ENCODE results near the gene SMAP2. TPM values are rescaled to one million over a fixed set of nuclear protein-coding genes. Genes with fewer than 3 reads are reported as not detected.

SMAP2 gene
- total and polyA plus RNA-seq, 2 donors (not counting 3 experiments of a cell fraction or from before 2014, with no cell fraction given): 8.0 to 11.1 TPM

- BruUV-seq (replicated peaks): no TSS peak
- intact Hi-C loops (cut with micrococcal nuclease) (no loop called here), dilution Hi-C loops (cut with MboI; ENCODE audit: extremely low pct_ligation_motif_present, low sequenced_read_pairs) (no loop called here)
- TF ChIP-seq MAX (IDR thresholded peaks at IDR 0.05; ENCODE audit: insufficient read depth, insufficient read length) (no peak), GATA2 (IDR thresholded peaks at IDR 0.05; ENCODE audit: insufficient read depth, insufficient read length, low read depth, low read length) (no peak), POLR2AphosphoS5 (IDR thresholded peaks at IDR 0.05; ENCODE audit: insufficient read depth, low read depth, low read length) (no peak), FOS (IDR thresholded peaks at IDR 0.05; ENCODE audit: borderline replicate concordance, insufficient read depth, low read length) (no peak)
- no peaks in the 10 kb centered on the region for H3K9me1 ChIP-seq (replicated peaks; ENCODE audit: control insufficient read depth, extremely low read depth, insufficient read depth, low read length)
- H2AFZ ChIP-seq (ENCODE audit: low read depth, low read length): no peak overlapping the region
- no peak overlapping the region for H3K4me2 ChIP-seq (ENCODE audit: insufficient read depth, low read length)
- H3K27me3 ChIP-seq (ENCODE audit: control insufficient read depth in 2 of 2, insufficient read depth in 2 of 2, low read length in 2 of 2): peaks cover 0 to 3% of the 10 kb centered on the region in 2 experiments
- ChIA-PET POLR2A (no interaction called here), CTCF (interaction anchor here (1.0 to 1.2 kb wide), 2 partner anchors 11 to 218 kb away, joined by 4 to 5 read pairs; partner anchors contain the start of gene SMAP2)
- H3K9me3 ChIP-seq (replicated peaks; ENCODE audit: control insufficient read depth, insufficient read depth, low read length): no peaks in the 10 kb centered on the region
- peaks cover 4% of the 10 kb centered on the region for H3K4me1 ChIP-seq (ENCODE audit: control insufficient read depth, extremely low read depth, insufficient read depth, low read length)
- no peaks in the 10 kb centered on the region for H3K79me2 ChIP-seq (ENCODE audit: control insufficient read depth, insufficient read depth, low read length)
- FAIRE-seq (no peak), DNase-seq (ENCODE audit: low read depth, low spot score) (no peak)
- no peaks in the 10 kb centered on the region for H4K20me1 ChIP-seq (replicated peaks; ENCODE audit: control insufficient read depth, extremely low read depth, insufficient read depth, low read length)
- no peak overlapping the region for H3K27ac ChIP-seq (ENCODE audit: insufficient read depth, low read depth, low read length)
- no peak overlapping the region for H3K4me3 ChIP-seq (replicated peaks in 1 of 3; ENCODE audit: insufficient read depth in 1 of 3, low read depth in 1 of 3, low read length in 3 of 3)
- H3K36me3 ChIP-seq (ENCODE audit: control insufficient read depth in 2 of 2, extremely low read depth in 1 of 2, insufficient read depth in 2 of 2, low read length in 2 of 2): no peaks in the 10 kb centered on the region
- H3K9ac ChIP-seq (replicated peaks; ENCODE audit: extremely low read depth, insufficient read depth, low read length): no peak overlapping the region
These were observed 11.3 kb upstream of the SMAP2 start for GRCh38 chr1:40362199-40362598.

GRCh38 chr1:40362699-40363098 lies 10.8 kb upstream of the SMAP2 start:
- Histone ChIP-seq H3K9ac (replicated peaks; ENCODE audit: extremely low read depth, insufficient read depth, low read length) (no peak overlapping the region), H4K20me1 (replicated peaks; ENCODE audit: control insufficient read depth, extremely low read depth, insufficient read depth, low read length) (no peaks in the 10 kb centered on the region), H3K27ac (ENCODE audit: insufficient read depth, low read depth, low read length) (no peak overlapping the region), H3K27me3 (ENCODE audit: control insufficient read depth in 2 of 2, insufficient read depth in 2 of 2, low read length in 2 of 2) (peaks cover 0 to 3% of the 10 kb centered on the region in 2 experiments), H2AFZ (ENCODE audit: low read depth, low read length) (no peak overlapping the region), H3K79me2 (ENCODE audit: control insufficient read depth, insufficient read depth, low read length) (no peaks in the 10 kb centered on the region), H3K9me3 (replicated peaks; ENCODE audit: control insufficient read depth, insufficient read depth, low read length) (no peaks in the 10 kb centered on the region), H3K9me1 (replicated peaks; ENCODE audit: control insufficient read depth, extremely low read depth, insufficient read depth, low read length) (no peaks in the 10 kb centered on the region), H3K4me3 (replicated peaks in 1 of 3; ENCODE audit: insufficient read depth in 1 of 3, low read depth in 1 of 3, low read length in 3 of 3) (no peak overlapping the region), H3K4me2 (ENCODE audit: insufficient read depth, low read length) (no peak overlapping the region), H3K4me1 (ENCODE audit: control insufficient read depth, extremely low read depth, insufficient read depth, low read length) (peaks cover 4% of the 10 kb centered on the region), H3K36me3 (ENCODE audit: control insufficient read depth in 2 of 2, extremely low read depth in 1 of 2, insufficient read depth in 2 of 2, low read length in 2 of 2) (no peaks in the 10 kb centered on the region)
- no TSS peak for BruUV-seq (replicated peaks)
- ChIA-PET POLR2A (no interaction called here), CTCF (interaction anchor here (0.7 to 1.4 kb wide), 4 partner anchors 9 to 219 kb away, joined by 3 to 5 read pairs (median 4); partner anchors contain the start of gene SMAP2)
- DNase-seq (ENCODE audit: low read depth, low spot score) (peak; percentile 79), FAIRE-seq (peak; percentile 24)
- TF ChIP-seq CTCF (IDR thresholded peaks at IDR 0.05; ENCODE audit: extremely low read depth in 1 of 2, insufficient read depth in 1 of 2, low read depth in 1 of 2, low read length in 2 of 2) (no peak), GATA2 (IDR thresholded peaks at IDR 0.05; ENCODE audit: insufficient read depth, insufficient read length, low read depth, low read length) (no peak), FOS (IDR thresholded peaks at IDR 0.05; ENCODE audit: borderline replicate concordance, insufficient read depth, low read length) (no peak), MAX (IDR thresholded peaks at IDR 0.05; ENCODE audit: insufficient read depth, insufficient read length) (no peak), EZH2 (IDR thresholded peaks at IDR 0.05; ENCODE audit: borderline replicate concordance, low read depth, low read length, severe bottlenecking) (no peak), MYC (IDR thresholded peaks at IDR 0.05; ENCODE audit: low read depth, low read length) (no peak), POLR2A (IDR thresholded peaks at IDR 0.05; ENCODE audit: low read depth, low read length) (no peak), POLR2AphosphoS5 (IDR thresholded peaks at IDR 0.05; ENCODE audit: insufficient read depth, low read depth, low read length) (no peak), JUN (IDR thresholded peaks at IDR 0.05; ENCODE audit: borderline replicate concordance, insufficient read depth, insufficient read length, low read depth) (no peak)
- dilution Hi-C loops (cut with MboI; ENCODE audit: extremely low pct_ligation_motif_present, low sequenced_read_pairs): no loop called here
- intact Hi-C loops (cut with micrococcal nuclease): no loop called here
